GM21576 (cell line): ENCODE results near the gene RNF207.

Experiments used
- ATAC-seq: cut with Tn5 transposase; IDR thresholded peaks from one replicate; pipeline ENCODE4 v1.9.1; 2021; ENCODE audit warnings: mild to moderate bottlenecking, moderate library complexity; ENCODE audit not compliant: unreplicated experiment

Gene RNF207

GRCh38 chr1:6247651-6248050 lies 41.7 kb downstream of the RNF207 start:
- no peak for ATAC-seq

GRCh38 chr1:6248161-6248776 lies 42.4 kb downstream of the RNF207 start:
- no peak for ATAC-seq

- ATAC-seq, result no peak
These were observed 43.2 kb downstream of the RNF207 start for GRCh38 chr1:6248932-6249738.

GRCh38 chr1:6249739-6250689 lies 44.1 kb downstream of the RNF207 start:
- no peak for ATAC-seq

- no peak for ATAC-seq
These were observed 45.3 kb downstream of the RNF207 start for GRCh38 chr1:6251233-6251632.

- no peak for ATAC-seq
These were observed 45.9 kb downstream of the RNF207 start for GRCh38 chr1:6251681-6252373.

- no peak for ATAC-seq
These were observed 46.4 kb downstream of the RNF207 start for GRCh38 chr1:6252374-6252710.

- ATAC-seq, result no peak
These were observed 47.5 kb downstream of the RNF207 start for GRCh38 chr1:6253380-6253779.

- no peak for ATAC-seq
These were observed 48.8 kb downstream of the RNF207 start for GRCh38 chr1:6254691-6255090.

- ATAC-seq, result no peak
These were observed 50.7 kb downstream of the RNF207 start for GRCh38 chr1:6256645-6257044.

GRCh38 chr1:6257541-6258069 lies 51.7 kb downstream of the RNF207 start:
- no peak for ATAC-seq

- no peak for ATAC-seq
These were observed 52.8 kb downstream of the RNF207 start for GRCh38 chr1:6258675-6259074.

GRCh38 chr1:6259491-6260362 lies 53.8 kb downstream of the RNF207 start:
- no peak for ATAC-seq

- no peak for ATAC-seq
These were observed 54.6 kb downstream of the RNF207 start for GRCh38 chr1:6260433-6260934.

- ATAC-seq, result no peak
These were observed 55.2 kb downstream of the RNF207 start, which contains the start of gene GPR153 for GRCh38 chr1:6260961-6261614. GPR153 (minus strand) TSS chr1:6261098; CDS start chr1:6254905, 6,193 bp downstream.

GRCh38 chr1:6261615-6261995 lies 55.7 kb downstream of the RNF207 start:
- no peak for ATAC-seq

GRCh38 chr1:6262555-6263420 lies 56.9 kb downstream of the RNF207 start:
- ATAC-seq, result no peak

- ATAC-seq, result no peak
These were observed 57.8 kb downstream of the RNF207 start for GRCh38 chr1:6263716-6264115.
